ENCODE results near the gene LRRC30.

DNA sequence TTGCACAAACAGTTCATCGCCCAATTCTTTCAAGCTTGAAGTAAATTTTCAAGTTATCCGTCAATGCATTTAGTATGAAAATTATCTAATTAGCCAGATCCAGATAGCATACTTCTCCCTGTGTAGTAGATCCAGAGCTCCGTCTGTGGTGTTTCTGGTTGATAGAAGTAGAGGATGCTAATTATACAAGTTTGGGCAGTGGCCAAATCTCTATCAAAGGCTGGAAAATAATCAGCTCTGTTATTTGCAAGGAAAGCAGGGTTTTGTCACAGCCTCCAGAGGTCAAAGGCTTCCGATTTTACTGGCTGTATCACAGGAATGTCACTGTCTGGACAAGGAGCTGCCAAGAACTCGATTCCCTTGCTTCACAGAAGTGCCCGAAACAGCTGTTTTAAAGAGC is 28.6 kb downstream of the LRRC30 start:
- TF ChIP-seq, protein P1, sequence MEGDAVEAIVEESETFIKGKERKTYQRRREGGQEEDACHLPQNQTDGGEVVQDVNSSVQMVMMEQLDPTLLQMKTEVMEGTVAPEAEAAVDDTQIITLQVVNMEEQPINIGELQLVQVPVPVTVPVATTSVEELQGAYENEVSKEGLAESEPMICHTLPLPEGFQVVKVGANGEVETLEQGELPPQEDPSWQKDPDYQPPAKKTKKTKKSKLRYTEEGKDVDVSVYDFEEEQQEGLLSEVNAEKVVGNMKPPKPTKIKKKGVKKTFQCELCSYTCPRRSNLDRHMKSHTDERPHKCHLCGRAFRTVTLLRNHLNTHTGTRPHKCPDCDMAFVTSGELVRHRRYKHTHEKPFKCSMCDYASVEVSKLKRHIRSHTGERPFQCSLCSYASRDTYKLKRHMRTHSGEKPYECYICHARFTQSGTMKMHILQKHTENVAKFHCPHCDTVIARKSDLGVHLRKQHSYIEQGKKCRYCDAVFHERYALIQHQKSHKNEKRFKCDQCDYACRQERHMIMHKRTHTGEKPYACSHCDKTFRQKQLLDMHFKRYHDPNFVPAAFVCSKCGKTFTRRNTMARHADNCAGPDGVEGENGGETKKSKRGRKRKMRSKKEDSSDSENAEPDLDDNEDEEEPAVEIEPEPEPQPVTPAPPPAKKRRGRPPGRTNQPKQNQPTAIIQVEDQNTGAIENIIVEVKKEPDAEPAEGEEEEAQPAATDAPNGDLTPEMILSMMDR (conservative IDR thresholded peaks at IDR 0.05; ENCODE audit: low read depth, low read length) = no peak
- no peak for TF ChIP-seq EZH2 (IDR thresholded peaks at IDR 0.05; ENCODE audit: low read length, unreplicated experiment)
- no peak for TF ChIP-seq EZH2phosphoT487 (IDR thresholded peaks at IDR 0.05; ENCODE audit: borderline replicate concordance, low read length)

All from PC-3 (cell line).